Measurements from ENCODE around the gene ARID4B.

DNA sequence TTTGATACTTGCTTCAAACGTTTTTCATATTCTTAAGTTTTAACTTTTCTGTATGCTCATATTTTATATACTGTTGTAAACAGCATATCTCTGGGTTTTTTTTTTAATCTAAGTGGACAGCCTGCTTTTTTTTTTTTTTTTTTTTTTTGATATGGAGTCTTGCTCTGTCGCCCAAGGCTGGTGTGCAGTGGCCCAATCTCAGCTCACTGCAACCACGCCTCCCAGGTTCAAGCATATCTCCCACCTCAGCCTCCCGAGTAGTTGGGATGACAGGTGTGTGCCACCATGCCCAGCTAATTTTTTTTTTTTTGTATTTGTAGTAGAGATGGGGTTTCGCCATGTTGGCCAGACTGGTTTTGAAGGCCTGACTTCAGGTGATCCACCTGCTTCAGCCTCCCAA, 40.4 kb upstream of the ARID4B start:
- TF ChIP-seq, protein P1, sequence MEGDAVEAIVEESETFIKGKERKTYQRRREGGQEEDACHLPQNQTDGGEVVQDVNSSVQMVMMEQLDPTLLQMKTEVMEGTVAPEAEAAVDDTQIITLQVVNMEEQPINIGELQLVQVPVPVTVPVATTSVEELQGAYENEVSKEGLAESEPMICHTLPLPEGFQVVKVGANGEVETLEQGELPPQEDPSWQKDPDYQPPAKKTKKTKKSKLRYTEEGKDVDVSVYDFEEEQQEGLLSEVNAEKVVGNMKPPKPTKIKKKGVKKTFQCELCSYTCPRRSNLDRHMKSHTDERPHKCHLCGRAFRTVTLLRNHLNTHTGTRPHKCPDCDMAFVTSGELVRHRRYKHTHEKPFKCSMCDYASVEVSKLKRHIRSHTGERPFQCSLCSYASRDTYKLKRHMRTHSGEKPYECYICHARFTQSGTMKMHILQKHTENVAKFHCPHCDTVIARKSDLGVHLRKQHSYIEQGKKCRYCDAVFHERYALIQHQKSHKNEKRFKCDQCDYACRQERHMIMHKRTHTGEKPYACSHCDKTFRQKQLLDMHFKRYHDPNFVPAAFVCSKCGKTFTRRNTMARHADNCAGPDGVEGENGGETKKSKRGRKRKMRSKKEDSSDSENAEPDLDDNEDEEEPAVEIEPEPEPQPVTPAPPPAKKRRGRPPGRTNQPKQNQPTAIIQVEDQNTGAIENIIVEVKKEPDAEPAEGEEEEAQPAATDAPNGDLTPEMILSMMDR (conservative IDR thresholded peaks at IDR 0.05 in 1 of 2, IDR thresholded peaks at IDR 0.05 in 1 of 2; ENCODE audit: low read depth in 1 of 2, low read length in 2 of 2): no peak
- TF ChIP-seq EZH2 (IDR thresholded peaks at IDR 0.05; ENCODE audit: low read length, missing control alignments): no peak
